ENCODE measurements around the gene PTPN21.

PTPN21 gene

DNA sequence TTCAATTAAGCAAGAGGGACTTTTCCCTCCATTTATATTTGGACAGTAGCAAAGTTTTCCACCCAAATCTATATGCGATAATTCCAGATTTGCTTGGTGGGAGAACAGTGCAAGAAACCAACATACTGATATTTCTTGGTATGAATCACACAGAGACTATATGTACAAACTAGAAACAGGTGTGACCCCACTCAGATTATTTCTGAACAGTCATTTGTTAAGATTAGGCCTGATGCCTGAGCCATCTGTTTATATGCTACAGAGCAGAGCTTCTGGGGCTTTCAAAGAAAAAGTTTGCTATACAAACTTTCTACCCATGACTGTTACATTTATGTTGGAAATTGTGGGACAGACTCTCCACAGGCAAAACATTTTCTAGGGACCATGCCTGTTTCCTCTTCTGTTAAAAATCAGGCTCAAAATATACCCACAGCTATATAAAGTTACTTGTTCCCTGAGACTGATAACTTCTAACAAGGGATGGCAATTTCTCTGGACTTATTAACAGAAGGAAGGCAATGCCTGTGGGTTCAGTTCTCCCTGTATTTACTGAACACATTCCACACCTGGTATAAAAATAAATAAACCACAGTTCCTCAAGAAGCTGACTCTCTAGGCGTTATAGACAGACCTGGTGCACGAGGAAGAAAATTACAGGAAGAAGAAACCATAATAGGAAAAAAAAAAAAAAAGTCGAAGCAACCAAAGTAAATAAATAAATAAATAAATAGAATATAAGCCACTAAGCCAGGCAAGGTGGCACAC, 8.0 kb downstream of the PTPN21 start:
- no peak overlapping the region for H3K4me3 ChIP-seq (replicated peaks; ENCODE audit: low read depth, low read length)
- TF ChIP-seq, protein P1, sequence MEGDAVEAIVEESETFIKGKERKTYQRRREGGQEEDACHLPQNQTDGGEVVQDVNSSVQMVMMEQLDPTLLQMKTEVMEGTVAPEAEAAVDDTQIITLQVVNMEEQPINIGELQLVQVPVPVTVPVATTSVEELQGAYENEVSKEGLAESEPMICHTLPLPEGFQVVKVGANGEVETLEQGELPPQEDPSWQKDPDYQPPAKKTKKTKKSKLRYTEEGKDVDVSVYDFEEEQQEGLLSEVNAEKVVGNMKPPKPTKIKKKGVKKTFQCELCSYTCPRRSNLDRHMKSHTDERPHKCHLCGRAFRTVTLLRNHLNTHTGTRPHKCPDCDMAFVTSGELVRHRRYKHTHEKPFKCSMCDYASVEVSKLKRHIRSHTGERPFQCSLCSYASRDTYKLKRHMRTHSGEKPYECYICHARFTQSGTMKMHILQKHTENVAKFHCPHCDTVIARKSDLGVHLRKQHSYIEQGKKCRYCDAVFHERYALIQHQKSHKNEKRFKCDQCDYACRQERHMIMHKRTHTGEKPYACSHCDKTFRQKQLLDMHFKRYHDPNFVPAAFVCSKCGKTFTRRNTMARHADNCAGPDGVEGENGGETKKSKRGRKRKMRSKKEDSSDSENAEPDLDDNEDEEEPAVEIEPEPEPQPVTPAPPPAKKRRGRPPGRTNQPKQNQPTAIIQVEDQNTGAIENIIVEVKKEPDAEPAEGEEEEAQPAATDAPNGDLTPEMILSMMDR (IDR thresholded peaks at IDR 0.05; ENCODE audit: low read length, missing control alignments), result no peak
- DNase-seq (ENCODE audit: low read depth), result no peak

DNA sequence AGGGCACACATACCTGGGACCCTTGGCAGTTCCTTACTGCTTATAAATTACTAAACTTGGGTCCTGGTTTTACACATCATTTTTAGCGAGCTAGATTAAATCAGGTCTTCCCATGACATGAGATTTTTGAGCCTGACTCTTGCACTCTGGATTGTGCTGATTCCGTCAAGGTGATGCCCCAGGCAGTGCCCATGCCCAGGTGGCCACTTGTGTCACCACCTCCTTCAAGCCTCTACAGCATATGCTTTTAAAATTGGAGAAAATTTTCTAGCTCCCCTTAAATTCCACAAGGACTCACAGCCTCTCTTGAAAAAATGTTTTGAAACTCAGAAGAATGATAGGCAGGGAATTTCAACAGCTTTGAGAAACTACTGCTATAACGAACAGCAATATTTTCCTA, 9.6 kb downstream of the PTPN21 start:
- H3K4me3 ChIP-seq (replicated peaks; ENCODE audit: low read depth, low read length), result no peak overlapping the region
- TF ChIP-seq, protein P1 (IDR thresholded peaks at IDR 0.05; ENCODE audit: low read length, missing control alignments), result no peak
- DNase-seq (ENCODE audit: low read depth), result no peak

DNA sequence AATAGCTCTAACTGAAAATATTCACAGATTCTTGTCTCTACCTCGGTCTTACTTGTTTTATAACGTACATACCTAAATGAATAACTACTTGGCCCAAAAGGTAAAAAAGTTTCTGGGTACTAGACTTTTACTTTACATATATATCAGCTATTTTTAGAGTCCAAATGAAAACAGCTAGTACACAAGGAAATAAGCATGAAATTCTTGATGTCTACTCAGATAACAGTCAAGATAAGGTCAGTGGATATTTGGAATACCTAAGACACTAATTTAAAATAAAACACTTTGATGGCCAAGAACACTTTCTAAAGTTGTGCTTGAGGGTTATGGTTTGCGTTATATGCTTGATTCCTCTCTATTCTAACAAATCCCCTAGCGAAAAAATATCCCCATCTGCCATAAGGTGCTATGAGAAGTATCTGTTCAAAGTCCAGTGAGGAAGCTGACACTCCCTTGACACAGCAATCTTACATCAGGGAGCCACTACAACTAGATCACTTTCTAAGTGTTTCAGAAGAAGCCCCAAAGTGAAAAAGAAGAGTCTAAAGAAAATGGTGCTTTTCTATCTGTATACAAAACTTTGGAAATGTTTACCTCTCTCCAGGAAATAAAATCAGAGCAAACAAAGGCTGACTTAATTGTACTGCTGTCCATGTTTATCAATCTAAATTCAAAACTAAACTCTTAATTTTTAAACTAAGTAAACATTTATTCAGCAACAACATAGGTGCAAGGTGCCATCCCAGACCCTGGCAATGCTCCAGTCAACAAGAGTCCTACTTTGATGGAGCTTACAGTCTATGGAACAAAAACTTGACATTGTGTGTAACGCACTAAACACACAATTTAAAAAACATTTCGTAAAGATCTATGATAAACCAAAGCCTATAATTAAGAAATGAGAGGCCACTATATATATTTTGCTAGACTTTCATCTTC, 11.7 kb downstream of the PTPN21 start:
- TF ChIP-seq, protein P1 (IDR thresholded peaks at IDR 0.05; ENCODE audit: low read length, missing control alignments), result no peak
- DNase-seq (ENCODE audit: low read depth), result no peak

DNA sequence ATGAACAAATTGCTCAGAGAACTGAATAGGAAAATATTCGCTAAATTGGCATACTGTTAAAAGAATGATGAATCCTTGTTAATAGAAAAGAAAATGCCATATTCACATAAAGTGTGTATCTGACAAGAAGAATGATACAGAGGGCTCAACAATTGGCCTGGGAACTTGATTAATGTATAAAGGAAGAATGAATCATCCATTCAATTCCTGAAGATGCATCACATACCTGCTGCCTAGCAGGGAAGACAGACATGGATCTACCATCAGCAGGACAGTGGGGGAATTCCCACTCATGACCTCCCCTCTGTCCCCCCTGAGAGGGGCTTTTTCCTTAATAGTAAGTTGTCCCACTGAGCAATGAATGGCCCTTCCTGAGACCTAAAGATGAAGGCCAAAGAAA, 13.5 kb downstream of the PTPN21 start:
- TF ChIP-seq, protein P1 (IDR thresholded peaks at IDR 0.05; ENCODE audit: low read length, missing control alignments), result no peak
- no peak for DNase-seq (ENCODE audit: low read depth)
- no peak overlapping the region for H3K4me3 ChIP-seq (replicated peaks; ENCODE audit: low read depth, low read length)

More for the DNA sequence above, 11.7 kb downstream of the PTPN21 start:
- H3K4me3 ChIP-seq (replicated peaks; ENCODE audit: low read depth, low read length), result no peak overlapping the region

DNA sequence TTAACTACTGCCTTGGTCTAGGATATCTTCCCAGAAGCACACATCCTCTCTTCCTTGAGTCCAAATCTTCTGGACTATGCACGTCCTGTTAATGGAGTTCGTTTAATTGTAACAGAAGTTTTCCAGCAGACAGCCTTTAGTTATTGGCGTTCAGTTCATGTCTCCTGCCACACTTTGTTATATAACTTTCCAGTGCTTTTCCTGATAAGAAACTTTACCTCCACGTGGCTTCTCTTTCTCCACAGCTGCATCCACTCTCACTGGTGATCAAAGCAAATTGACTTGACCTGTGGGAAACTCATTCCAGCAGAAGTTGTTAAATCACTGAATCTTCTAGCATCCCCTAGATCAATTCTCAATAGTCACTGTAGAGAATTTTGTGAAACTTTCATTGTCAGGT, 19.0 kb downstream of the PTPN21 start:
- DNase-seq (ENCODE audit: low read depth), result no peak
- H3K4me3 ChIP-seq (replicated peaks; ENCODE audit: low read depth, low read length), result no peak overlapping the region
- TF ChIP-seq, protein P1 (IDR thresholded peaks at IDR 0.05; ENCODE audit: low read length, missing control alignments), result no peak

DNA sequence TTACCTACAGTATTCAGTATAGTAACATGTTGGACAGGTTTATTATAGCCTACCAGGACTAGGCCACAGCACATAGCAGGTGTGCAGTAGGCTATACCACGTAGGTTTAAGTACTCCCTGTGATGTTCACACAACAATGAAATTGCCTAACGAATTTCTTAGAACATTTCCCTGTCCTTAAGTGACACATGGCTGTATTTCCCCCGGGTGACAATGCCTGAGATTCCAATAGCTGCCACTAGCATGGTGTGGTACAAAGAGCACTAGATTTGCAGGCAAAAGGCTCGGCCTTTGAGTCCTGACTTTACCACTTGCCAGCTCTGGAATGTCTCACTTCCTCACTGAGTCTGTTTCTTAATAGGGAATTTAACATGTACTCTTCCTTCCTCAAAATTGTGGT, 19.7 kb downstream of the PTPN21 start:
- TF ChIP-seq, protein P1 (IDR thresholded peaks at IDR 0.05; ENCODE audit: low read length, missing control alignments), result no peak
- H3K4me3 ChIP-seq (replicated peaks; ENCODE audit: low read depth, low read length), result no peak overlapping the region
- DNase-seq (ENCODE audit: low read depth), result no peak

Data from fibroblast of pulmonary artery (primary cell).